Duodenal mucosa (tissue), 2 donors: ENCODE data around the gene AUNIP.

Experiments
- H3K27ac ChIP-seq: one replicate; pipeline ENCODE4 v1.7.0; 2013; ENCODE audit warnings: low read depth, low read length
- H3K27me3 ChIP-seq, 2 donors: one replicate each; pipeline ENCODE4 v1.7.0; 2013; ENCODE audit warnings: low read length in 2 of 2, control low read depth in 1 of 2; ENCODE audit not compliant: insufficient read depth in 2 of 2, control insufficient read depth in 1 of 2
- H3K36me3 ChIP-seq, 2 donors: one replicate each; pipeline ENCODE4 v1.7.0; 2013; ENCODE audit warnings: low read length in 2 of 2, control low read depth in 1 of 2; ENCODE audit not compliant: insufficient read depth in 2 of 2, control insufficient read depth in 1 of 2
- H3K4me1 ChIP-seq, 2 donors: one replicate each; pipeline ENCODE4 v1.7.0; 2013; ENCODE audit warnings: low read length in 2 of 2, control low read depth in 1 of 2; ENCODE audit not compliant: insufficient read depth in 2 of 2, control insufficient read depth in 1 of 2
- H3K4me3 ChIP-seq, 2 donors: one replicate each; pipeline ENCODE4 v1.7.0; 2013; ENCODE audit warnings: low read length in 2 of 2, low read depth in 1 of 2
- H3K9ac ChIP-seq, 2 donors: one replicate each; pipeline ENCODE4 v1.7.0; 2013; ENCODE audit warnings: low read length in 2 of 2, low read depth in 1 of 2
- H3K9me3 ChIP-seq, 2 donors: one replicate each; pipeline ENCODE4 v1.7.0; 2013; ENCODE audit warnings: low read length in 2 of 2, control low read depth in 1 of 2; ENCODE audit not compliant: control insufficient read depth in 1 of 2

AUNIP gene

GRCh38 chr1:25796811-25797458 lies 62.3 kb downstream of the AUNIP start:
- Histone ChIP-seq H3K36me3 (no peaks in the 10 kb centered on the region), H3K9me3 (no peaks in the 10 kb centered on the region), H3K27me3 (no peaks in the 10 kb centered on the region), H3K4me1 (peaks cover 12 to 26% of the 10 kb centered on the region in 2 donors), H3K27ac (no peak overlapping the region), H3K4me3 (no peak overlapping the region), H3K9ac (no peak overlapping the region)

DNA sequence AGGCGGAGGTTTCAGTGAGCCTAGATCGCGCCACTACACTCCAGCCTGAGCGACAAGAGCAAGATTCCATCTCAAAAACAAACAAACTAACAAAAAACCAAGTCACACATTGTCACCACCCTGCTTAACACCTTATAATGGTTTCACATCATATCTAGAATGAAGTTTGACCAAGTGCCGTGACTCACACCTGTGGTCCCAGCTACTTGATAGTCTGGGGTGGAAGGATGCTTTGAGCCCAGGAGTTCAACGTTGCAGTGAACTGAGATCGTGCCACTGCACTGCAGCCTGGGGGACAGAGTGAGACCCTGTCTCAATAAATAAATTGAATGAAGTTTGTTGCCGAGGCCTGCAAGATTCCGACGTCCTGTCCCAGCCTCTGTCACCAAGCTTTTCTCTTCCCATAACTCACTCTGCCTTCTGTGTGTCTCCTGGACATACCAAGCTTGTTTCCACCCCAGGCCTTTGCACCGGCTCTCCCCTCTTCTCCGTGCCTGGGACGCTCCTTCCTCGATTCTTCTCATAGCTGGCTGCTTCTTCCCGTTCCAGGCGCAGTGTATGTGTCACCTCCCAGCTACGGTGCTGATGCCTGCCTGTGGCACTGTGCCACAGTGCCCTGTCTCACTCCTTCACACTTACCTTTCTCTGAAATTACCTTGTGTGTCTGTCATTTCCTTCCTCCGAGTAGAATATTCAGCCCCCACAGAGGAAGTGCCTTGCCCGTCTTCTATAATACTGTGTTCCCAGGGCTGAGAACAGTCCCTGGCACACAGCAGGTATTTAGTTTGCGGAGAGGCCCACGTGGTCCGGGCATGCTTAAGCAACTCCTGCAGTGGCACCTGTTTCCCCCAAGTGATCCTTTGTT lies 63.1 kb downstream of the AUNIP start:
- H3K4me3 ChIP-seq: no peak overlapping the region
- no peak overlapping the region for H3K27ac ChIP-seq
- H3K4me1 ChIP-seq: peaks cover 12 to 26% of the 10 kb centered on the region in 2 donors
- H3K9me3 ChIP-seq: no peaks in the 10 kb centered on the region
- no peak overlapping the region for H3K9ac ChIP-seq
- no peaks in the 10 kb centered on the region for H3K36me3 ChIP-seq
- H3K27me3 ChIP-seq: no peaks in the 10 kb centered on the region

DNA sequence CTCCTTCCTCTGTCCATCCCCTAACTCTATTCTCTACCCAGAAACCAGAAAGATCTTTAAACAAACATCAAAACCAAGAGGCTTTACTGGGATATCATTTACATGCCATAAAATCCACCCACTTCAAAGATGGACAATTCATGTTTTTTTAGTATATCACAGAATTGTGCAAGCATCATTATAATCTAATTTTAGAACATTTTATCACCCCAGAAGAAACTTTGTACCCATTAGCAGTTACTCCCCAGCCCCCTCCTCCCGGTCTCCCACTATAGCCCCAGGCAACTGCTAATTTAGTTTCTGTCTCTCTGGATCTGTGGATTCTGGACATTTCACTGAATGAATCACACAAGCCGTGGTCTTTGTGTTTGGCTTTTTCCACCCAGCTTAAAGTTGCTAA lies 64.0 kb downstream of the AUNIP start:
- H3K27ac ChIP-seq: no peak overlapping the region
- H3K36me3 ChIP-seq: no peaks in the 10 kb centered on the region
- no peaks in the 10 kb centered on the region for H3K27me3 ChIP-seq
- H3K9ac ChIP-seq: no peak overlapping the region
- peaks cover 12 to 18% of the 10 kb centered on the region in 2 donors for H3K4me1 ChIP-seq
- no peak overlapping the region for H3K4me3 ChIP-seq
- no peaks in the 10 kb centered on the region for H3K9me3 ChIP-seq

GRCh38 chr1:25794325-25794724 lies 64.9 kb downstream of the AUNIP start:
- Histone ChIP-seq H3K27ac (no peak overlapping the region), H3K4me3 (no peak overlapping the region), H3K9me3 (no peaks in the 10 kb centered on the region), H3K36me3 (no peaks in the 10 kb centered on the region), H3K9ac (no peak overlapping the region), H3K27me3 (no peaks in the 10 kb centered on the region), H3K4me1 (peaks cover 8 to 14% of the 10 kb centered on the region in 2 donors)

DNA sequence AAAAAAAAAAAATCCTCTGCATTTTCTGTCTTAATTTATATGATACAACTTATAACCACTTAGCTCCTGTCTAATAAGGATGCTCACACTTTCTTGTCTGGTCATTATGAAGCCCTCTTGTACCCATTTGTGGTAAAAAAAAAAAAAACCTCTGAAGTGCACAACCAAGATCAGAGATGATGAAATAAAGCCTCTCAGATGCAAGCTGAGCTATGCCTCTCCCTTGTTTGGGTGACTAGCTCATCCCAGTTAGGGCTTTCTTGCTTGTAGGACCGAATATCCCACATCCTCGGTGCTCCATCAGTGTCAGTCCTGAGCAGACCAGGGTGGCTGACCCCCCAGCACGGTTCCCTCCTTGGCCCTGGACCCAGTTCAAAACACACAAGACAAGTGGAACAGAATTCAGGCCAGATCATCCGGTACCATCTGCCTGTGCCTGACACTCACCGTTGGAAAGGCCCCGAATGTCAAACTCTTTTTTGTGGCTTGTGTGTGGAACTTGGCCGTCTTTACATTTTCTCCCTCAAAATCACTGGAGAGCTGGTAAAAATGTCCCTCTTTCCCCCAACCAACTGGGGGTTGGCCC lies 65.6 kb downstream of the AUNIP start:
- Histone ChIP-seq H3K4me3 (no peak overlapping the region), H3K9ac (no peak overlapping the region), H3K27me3 (no peaks in the 10 kb centered on the region)

GRCh38 chr1:25792115-25792514 lies 67.1 kb downstream of the AUNIP start:
- no peak overlapping the region for H3K9ac ChIP-seq
- peaks cover 6 to 8% of the 10 kb centered on the region in 2 donors for H3K4me1 ChIP-seq
- peaks cover 0 to 3% of the 10 kb centered on the region in 2 donors for H3K36me3 ChIP-seq
- H3K27ac ChIP-seq: no peak overlapping the region
- no peaks in the 10 kb centered on the region for H3K27me3 ChIP-seq
- H3K4me3 ChIP-seq: no peak overlapping the region
- no peaks in the 10 kb centered on the region for H3K9me3 ChIP-seq

More for the DNA sequence above, 65.6 kb downstream of the AUNIP start:
- peaks cover 8 to 9% of the 10 kb centered on the region in 2 donors for H3K4me1 ChIP-seq
- H3K9me3 ChIP-seq: no peaks in the 10 kb centered on the region
- H3K27ac ChIP-seq: no peak overlapping the region
- no peaks in the 10 kb centered on the region for H3K36me3 ChIP-seq

GRCh38 chr1:25790472-25790871 lies 68.8 kb downstream of the AUNIP start:
- H3K4me1 ChIP-seq: no peaks in the 10 kb centered on the region
- H3K9ac ChIP-seq: no peak overlapping the region
- H3K36me3 ChIP-seq: peaks cover 0 to 4% of the 10 kb centered on the region in 2 donors
- no peak overlapping the region for H3K4me3 ChIP-seq
- no peaks in the 10 kb centered on the region for H3K27me3 ChIP-seq
- H3K9me3 ChIP-seq: no peaks in the 10 kb centered on the region
- H3K27ac ChIP-seq: no peak overlapping the region

- no peaks in the 10 kb centered on the region for H3K4me1 ChIP-seq
These were observed 71.5 kb downstream of the AUNIP start for GRCh38 chr1:25787760-25788166.

DNA sequence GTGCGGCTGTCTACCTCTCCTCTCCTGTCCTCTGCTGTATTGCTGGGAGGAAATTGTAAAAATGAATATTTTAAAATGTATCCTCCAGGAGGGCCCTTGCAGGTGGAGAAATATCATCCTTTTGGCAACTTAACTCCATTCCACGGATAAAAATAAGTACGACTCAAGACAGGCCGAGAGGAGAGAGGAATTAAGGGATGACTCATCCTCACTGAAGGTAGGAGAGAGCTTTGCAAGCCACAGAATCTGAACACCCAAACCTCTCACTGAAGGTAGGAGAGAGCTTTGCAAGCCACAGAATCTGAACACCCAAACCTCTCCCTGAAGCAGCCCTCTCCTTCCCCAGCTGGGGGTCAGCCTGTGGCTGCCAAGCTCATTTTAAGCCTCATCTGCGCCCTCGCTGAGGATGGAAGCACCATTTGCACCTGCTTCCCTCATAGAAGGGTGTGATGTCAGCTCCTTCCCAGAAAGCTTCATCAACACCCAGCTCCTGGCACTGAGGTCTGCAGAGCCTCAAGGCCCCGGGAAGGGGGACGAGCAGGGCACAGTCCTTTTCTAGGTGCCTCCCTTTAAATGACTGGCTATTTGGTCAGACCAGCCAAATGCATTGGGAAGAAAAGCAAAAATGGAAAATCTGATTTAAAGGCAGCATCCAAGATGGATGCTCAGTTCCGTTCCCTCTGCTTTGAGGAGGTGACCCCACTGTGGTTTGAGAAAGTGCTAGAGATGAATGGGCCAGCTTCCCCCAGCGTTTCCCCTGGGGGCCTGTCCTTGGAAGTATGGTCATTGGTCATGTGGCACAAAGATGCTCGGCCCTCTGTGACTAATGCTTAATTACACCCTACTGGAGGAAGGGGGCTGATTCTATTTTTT lies 72.1 kb downstream of the AUNIP start:
- no peak overlapping the region for H3K4me3 ChIP-seq
- H3K9me3 ChIP-seq: no peaks in the 10 kb centered on the region
- no peak overlapping the region for H3K9ac ChIP-seq
- H3K27ac ChIP-seq: no peak overlapping the region
- no peaks in the 10 kb centered on the region for H3K4me1 ChIP-seq
- H3K36me3 ChIP-seq: peaks cover 0 to 4% of the 10 kb centered on the region in 2 donors
- H3K27me3 ChIP-seq: no peaks in the 10 kb centered on the region

More at GRCh38 chr1:25787760-25788166, 71.5 kb downstream of the AUNIP start:
- H3K36me3 ChIP-seq: peaks cover 0 to 4% of the 10 kb centered on the region in 2 donors
- no peaks in the 10 kb centered on the region for H3K9me3 ChIP-seq
- no peaks in the 10 kb centered on the region for H3K27me3 ChIP-seq
- H3K9ac ChIP-seq: no peak overlapping the region
- no peak overlapping the region for H3K4me3 ChIP-seq
- H3K27ac ChIP-seq: no peak overlapping the region
